Kidney glomerular epithelial cell (primary cell): ENCODE results near the gene DLG4.

ENCODE experiments used
- DNase-seq: peaks from one replicate; lab custom pipeline; 2025; lab: John Stamatoyannopoulos, UW

DLG4 gene

GRCh38 chr17:7214300-7215135, 5.1 kb downstream of the DLG4 start:
- DNase-seq: peak; percentile 91

- DNase-seq: peak; percentile 34
These were observed 5.7 kb downstream of the DLG4 start for GRCh38 chr17:7213895-7214299.

DNA sequence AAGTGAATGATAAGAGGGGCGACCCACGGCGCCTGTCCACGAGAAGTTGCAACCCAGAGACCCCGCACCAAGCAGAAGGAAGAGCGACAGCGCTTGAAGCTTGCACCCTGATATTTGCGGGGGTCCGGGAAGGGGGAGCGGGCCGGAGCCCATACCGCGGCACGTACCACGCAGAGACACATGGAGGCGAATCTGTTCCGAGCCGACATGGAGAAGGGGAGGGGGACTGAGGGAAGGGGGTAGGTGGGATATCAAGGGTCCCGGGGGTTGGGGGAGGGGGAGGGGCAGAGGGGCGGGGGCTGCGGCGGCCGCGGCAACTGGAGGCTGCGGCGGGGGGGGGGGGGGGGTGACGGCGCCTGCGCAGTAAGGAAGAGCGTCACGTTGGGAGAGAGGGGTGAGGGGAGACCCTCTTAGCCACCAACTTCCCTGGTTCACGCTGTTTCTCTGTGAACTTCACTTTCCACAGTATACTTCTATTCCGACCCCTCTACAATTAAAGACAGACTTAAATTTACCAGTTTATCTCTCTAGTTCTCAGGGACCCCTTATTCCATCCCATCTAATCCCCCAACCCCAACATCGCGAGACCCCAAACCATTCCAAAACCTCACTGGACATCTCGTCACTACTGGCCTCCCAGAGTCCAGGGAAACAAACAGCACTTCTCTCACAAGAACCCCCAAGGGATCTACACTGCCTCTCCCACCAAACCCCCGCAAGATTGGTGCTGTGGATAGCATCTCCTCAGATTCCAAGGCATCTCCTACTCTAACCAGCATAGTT, 8.0 kb downstream of the DLG4 start:
- no peak for DNase-seq

DNA sequence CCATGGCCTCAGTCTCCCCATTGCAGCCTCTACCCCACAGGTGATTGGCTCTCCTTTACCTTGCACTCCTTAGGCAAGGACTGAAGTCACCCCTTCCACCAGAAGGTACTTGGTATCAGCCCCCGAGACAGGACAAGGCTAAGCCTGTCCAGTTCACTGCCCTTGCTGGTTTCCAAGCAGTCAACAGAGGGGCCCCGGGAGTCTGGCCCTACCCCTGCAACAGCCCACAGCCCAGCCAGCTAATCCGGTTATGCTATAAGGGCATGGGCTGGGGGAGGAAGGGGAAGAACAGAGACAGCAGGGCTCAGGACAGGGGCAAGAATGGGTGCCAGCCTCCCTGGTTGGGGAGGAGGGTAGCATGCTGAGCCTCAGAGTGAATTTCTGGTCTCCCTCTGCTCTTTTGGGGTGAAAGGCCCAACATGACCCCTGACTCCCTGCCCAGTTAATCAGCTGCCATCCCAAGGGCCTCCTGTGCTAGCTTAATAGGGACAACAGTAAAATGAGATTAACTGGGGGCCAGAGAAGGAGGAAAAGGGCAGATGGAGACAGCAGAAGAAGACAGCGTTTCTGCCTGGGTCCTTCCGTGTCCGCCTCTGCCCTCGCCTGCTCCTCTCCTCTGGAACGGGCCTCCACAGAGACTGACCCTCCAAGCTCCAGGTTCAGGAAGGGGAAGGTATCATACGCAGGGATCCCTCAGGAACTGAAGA, 10.7 kb downstream of the DLG4 start:
- DNase-seq: no peak

GRCh38 chr17:7208027-7208571, 11.5 kb downstream of the DLG4 start:
- DNase-seq: no peak

DNA sequence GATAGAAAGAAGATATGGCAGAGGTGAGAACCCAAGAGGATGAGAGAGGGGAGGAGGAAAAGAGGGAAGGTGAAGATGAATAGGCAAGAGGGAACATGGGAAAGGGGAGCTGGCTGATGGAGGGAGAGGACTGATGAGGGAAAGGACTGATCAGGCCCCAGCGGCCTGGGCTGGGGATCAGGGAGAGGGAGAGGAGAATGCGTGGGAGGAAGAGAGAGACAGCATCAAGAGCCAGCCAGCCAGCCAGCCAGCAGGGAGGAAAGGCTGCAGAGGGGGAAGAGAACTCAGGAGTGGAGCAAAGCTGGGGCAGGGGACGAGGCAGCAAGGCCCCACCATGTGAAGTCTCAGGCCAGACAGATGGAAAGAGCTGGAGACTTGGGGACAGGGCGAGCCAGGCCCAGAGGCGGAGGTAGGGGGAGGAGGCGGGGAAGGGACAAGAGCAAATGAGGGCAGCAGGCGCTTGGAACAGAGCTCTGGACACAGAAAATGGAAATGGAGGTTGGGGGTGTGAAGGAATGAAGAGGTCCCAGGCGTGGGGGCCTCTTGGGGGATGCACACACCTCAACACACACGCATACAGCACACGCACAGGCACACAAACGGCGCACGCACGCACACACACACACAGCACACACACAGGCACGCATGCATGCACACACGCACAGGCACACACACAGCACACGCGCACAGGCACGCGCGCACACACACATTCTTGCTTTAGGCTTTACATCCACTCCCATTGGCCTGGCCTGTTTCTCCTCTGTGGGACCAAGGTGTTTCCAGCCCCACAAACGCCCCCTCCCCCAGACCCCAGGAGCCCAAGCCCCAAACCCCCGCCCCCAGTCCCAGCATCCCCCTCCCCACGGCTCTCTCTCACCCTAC, 12.3 kb downstream of the DLG4 start:
- no peak for DNase-seq

DNA sequence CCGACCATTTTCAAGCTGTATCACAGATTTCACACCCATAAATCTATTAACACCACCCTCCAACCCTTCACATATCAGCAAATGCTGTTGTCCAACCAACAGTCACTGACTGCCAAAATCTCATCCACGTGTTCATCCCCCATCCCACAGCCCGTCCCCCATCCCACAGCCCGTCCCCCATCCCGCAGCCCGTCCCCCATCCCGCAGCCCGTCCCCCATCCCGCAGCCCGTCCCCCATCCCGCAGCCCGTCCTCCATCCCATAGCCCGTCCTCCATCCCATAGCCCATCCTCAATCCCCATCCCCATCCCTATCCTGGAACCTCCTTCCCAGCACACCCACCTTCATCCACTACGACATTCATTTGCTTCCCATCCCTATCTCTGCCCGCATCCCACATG, 14.1 kb downstream of the DLG4 start:
- no peak for DNase-seq

DNA sequence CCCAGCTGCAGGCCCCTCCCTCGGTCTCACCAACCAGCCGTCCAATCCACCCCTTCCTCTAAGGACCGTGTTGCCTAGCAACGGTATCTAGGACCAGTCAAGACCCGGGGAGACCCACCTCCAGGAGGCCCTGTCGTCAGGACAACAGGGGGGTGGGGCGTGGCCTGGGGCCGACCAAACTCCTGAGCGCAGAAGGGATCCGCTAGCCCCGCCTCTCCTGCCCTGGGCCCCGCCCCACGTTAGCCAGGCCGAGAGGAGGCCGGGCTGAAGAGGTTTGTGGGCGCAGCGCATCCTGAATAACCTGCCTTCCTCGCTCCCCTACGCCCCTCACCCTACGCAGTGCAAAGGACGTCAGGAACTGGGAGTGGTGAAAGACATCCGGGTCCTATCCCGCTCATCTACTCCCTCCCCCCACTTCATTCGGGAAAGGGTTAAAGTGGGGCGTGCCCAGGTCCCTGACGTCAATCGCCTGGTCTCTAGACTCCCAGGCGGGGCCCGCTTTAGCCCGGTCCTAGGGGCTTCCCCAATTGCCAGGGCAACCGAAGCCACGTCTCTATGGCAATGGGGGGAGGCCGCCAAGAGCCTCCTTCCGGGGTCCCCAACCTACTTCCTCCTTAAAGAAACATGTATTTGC, 14.7 kb downstream of the DLG4 start:
- no peak for DNase-seq

GRCh38 chr17:7204336-7204735, 15.3 kb downstream of the DLG4 start:
- no peak for DNase-seq

GRCh38 chr17:7203391-7203790, 16.2 kb downstream of the DLG4 start:
- DNase-seq: no peak

DNA sequence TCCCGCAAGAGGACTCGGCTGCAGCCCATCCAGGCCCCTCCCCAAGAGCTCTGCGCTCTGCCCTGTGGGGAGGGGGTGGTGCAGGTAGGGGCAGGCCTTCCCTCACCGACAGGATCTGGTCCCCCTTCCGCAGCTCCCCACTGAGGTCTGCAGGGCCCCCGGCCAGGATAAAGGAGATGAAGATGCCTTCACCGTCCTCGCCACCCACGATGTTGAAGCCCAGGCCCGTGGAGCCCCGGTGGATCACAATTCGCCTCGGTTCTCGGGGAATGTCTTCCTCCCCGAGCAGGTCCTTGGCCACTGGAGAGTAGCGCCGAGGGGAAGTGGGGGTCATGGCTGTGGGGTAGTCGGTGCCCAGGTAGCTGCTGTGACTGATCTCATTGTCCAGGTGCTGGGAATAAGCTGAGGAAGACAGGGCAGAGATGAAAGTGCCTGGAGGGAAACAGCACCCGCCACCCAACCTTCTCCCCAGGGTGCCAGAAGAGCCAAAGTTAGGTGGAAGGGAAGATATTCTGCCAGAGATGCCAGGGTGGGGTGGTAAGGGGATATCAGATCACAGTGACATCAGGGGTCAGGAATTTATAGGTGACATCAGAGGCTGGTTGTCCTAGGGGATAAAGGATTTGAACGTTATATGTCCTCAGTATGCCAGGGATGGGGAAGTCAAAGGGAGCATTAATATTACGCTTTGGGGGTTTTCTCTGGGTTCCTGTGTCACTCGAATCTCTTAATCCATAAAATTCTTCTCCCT, 22.8 kb downstream of the DLG4 start:
- no peak for DNase-seq

GRCh38 chr17:7195971-7196370, 23.7 kb downstream of the DLG4 start:
- DNase-seq: no peak

DNA sequence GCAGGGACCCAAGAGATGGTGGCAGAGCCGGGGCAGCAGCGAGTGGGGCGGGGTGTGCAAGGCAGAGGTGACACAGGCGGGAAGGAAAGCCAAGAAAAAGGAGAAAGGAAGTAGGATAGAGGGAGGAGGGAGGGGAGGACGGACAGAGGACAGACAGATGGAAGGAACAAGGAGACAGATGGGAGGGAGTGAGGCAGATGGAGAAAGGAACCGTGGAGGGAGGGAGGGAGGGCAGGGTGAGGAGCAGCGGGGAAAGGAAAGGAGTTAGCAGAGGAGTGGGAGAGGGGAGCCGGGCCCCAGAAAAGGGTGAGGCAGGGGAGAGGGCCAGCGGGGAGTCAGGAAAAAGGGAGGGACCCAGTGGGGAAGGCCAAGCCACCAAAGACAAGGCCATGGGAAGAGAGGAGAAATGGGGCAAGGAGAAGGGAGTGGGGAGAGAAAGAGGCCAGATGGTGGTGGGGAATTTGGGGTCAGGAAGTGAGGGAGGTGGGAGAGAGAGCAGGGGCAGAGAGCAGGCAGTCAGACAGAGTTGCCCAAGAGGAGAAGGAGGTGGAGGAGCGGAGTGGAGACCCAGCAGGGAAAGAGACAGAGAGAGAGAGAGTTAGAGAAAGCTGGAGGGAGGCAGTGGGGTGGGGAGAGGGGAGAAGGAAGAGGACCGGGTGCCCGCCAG, 27.2 kb downstream of the DLG4 start:
- DNase-seq: no peak

GRCh38 chr17:7191571-7192270, 27.9 kb downstream of the DLG4 start:
- DNase-seq: no peak

DNA sequence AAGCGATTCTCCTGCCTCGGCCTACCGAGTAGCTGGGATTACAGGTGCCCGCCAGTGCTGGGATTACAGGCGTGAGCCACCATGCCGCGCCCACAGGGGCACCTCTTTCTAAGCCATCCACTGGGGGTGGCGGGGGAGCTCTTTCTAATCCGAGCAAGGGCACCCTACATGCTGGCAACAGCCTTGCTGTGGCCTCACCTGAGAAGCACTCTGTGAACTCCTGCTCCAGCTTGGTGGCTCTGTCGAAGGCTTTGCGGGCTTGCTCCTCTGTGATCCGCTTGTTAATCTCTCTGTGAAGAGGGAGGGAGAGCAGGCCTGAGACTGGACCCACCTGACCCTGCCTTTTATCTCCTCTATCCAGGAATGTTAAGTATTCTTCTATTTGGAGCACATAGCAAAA, 28.6 kb downstream of the DLG4 start:
- no peak for DNase-seq

GRCh38 chr17:7190276-7190917, 29.2 kb downstream of the DLG4 start:
- DNase-seq: no peak

DNA sequence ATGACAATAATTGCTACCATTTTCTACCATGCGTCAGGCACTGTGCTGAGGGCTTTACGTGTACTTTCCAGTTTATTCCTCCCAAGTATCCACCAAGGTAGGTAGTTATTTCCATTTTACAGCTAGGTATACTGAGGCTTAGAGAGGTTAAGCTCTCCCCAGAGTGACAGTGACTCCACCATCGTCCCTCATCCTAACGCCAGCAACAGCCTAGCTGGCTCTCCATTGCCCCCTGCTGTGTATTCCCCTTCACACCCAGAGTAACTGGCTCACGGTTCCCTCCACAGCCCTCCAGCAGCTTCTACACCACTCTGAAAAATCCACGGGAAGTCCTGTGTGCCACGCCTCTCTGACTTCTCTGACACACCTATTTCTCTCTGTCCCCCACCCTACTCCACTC, 33.4 kb downstream of the DLG4 start:
- DNase-seq: no peak

DNA sequence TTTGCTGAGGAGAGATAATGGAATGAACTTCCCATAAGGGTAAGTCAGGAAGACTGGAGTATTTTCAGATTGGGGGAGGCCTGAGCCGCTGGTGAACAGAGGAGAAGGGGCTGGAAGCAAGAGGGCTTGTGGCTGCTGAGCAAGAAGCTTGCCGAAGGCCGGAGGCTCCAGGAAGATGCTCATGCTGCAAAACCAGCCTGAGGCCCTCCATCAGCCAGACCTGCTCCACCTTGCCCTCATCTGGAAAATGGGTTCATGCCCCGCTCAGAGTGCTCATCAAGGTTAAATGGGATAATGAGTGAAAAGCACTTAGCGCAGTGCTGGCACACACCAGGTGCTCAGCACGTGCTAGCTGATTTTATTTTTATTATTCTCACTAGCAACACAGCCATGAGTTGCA, 35.0 kb downstream of the DLG4 start:
- DNase-seq: no peak

- DNase-seq: peak; percentile 8
These were observed 35.5 kb downstream of the DLG4 start for GRCh38 chr17:7184091-7184488.
